Activated CD8-positive, alpha-beta T cell treated with anti-CD3 and anti-CD28 coated beads, Interleukin-2, amount 10 ng/mL, durations not matched to agents 7 days and 5 days (primary cell): ENCODE data around the gene PSENEN. TPM values are rescaled to one million over a fixed set of nuclear protein-coding genes. Genes with fewer than 3 reads are reported as not detected.
A peak's percentile ranks its signal among the peaks of the same experiment; 100 is the strongest.

Source experiments
- ATAC-seq: fragments of 150-1000 bp; cut with Tn5 transposase; one replicate; pipeline ENCODE4 v1.10.0; 2021; ENCODE audit warnings: moderate library complexity
- CTCF ChIA-PET: fragments of 350-600 bp; sonication (Branson Sonifier 250); formaldehyde crosslinking; loops from one replicate; lab custom pipeline; 2021; ENCODE audit warnings: antibody characterized with exemption; lab: Charles Lee
- POLR2A ChIA-PET: fragments of 350-600 bp; sonication (Branson Sonifier 250); formaldehyde crosslinking; loops from one replicate; lab custom pipeline; 2021; ENCODE audit warnings: antibody characterized with exemption; lab: Charles Lee
- DNase-seq: peaks from one replicate; pipeline ENCODE4 v3.0.0-alpha.2; 2020
- H3K27ac Mint-ChIP-seq: one replicate; pipeline ENCODE4 v1.8.0; 2021; ENCODE audit warnings: mild to moderate bottlenecking, mixed read lengths
- H3K27me3 Mint-ChIP-seq: one replicate; pipeline ENCODE4 v1.8.0; 2021; ENCODE audit warnings: low read depth, mixed read lengths
- H3K36me3 Mint-ChIP-seq: one replicate; pipeline ENCODE4 v1.8.0; 2021; ENCODE audit warnings: low read depth, mixed read lengths
- H3K4me1 Mint-ChIP-seq: one replicate; pipeline ENCODE4 v1.8.0; 2021; ENCODE audit warnings: low read depth, mixed read lengths
- H3K4me3 Mint-ChIP-seq: one replicate; pipeline ENCODE4 v1.8.0; 2021; ENCODE audit warnings: mild to moderate bottlenecking, mixed read lengths
- H3K9me3 Mint-ChIP-seq: one replicate; pipeline ENCODE4 v1.8.0; 2022; ENCODE audit warnings: mixed read lengths; ENCODE audit not compliant: insufficient read depth
- total RNA-seq, 2 experiments: library from RNA; stranded (reverse); gene quantifications; one replicate each; pipeline ENCODE4 v1.2.3, GENCODE V29; 2021

PSENEN gene
- total RNA-seq, 2 experiments from 2014 or later = 44.1 to 48.2 TPM

GRCh38 chr19:35786299-35787160 is 41.1 kb downstream of the PSENEN start:
- POLR2A ChIA-PET = interaction anchor here (0.6 to 0.8 kb wide), 2 partner anchors 14 to 41 kb away, joined by 3 read pairs; partner anchors contain the start of genes PSENEN and U2AF1L4
- Mint-ChIP-seq H3K9me3 (no peaks in the 10 kb centered on the region), H3K36me3 (peaks cover 11% of the 10 kb centered on the region), H3K4me3 (no peak overlapping the region), H3K27me3 (no peaks in the 10 kb centered on the region), H3K4me1 (no peaks in the 10 kb centered on the region), H3K27ac (no peak overlapping the region)
- CTCF ChIA-PET = no interaction called here
- ATAC-seq (no peak), DNase-seq (no peak)

- Mint-ChIP-seq H3K9me3 (no peaks in the 10 kb centered on the region), H3K27me3 (no peaks in the 10 kb centered on the region), H3K4me3 (no peak overlapping the region), H3K4me1 (no peaks in the 10 kb centered on the region), H3K36me3 (peaks cover 8% of the 10 kb centered on the region), H3K27ac (no peak overlapping the region)
- no peak for DNase-seq
- ChIA-PET CTCF (no interaction called here), POLR2A (no interaction called here)
- ATAC-seq = no peak
These were observed 41.9 kb downstream of the PSENEN start for GRCh38 chr19:35787227-35787799.

GRCh38 chr19:35788205-35788960 is 42.9 kb downstream of the PSENEN start:
- CTCF ChIA-PET = interaction anchor here (1.8 kb wide), 1 partner anchor 31 kb away, joined by 4 read pairs; no protein-coding TSS in a partner anchor
- POLR2A ChIA-PET = no interaction called here

GRCh38 chr19:35789195-35789977 is 43.9 kb downstream of the PSENEN start:
- Mint-ChIP-seq H3K4me1 (no peaks in the 10 kb centered on the region), H3K27ac (no peak overlapping the region), H3K36me3 (no peaks in the 10 kb centered on the region), H3K9me3 (no peaks in the 10 kb centered on the region), H3K27me3 (peaks cover 3% of the 10 kb centered on the region), H3K4me3 (no peak overlapping the region)
- ChIA-PET CTCF (interaction anchor here (1.8 kb wide), 1 partner anchor 30 kb away, joined by 4 read pairs; no protein-coding TSS in a partner anchor), POLR2A (no interaction called here)
- no peak for ATAC-seq
- DNase-seq = no peak

More at GRCh38 chr19:35788205-35788960, 42.9 kb downstream of the PSENEN start:
- Mint-ChIP-seq H3K27ac (no peak overlapping the region), H3K27me3 (peaks cover 3% of the 10 kb centered on the region), H3K36me3 (peaks cover under 1% of the 10 kb centered on the region), H3K4me1 (no peaks in the 10 kb centered on the region), H3K4me3 (no peak overlapping the region), H3K9me3 (no peaks in the 10 kb centered on the region)
- DNase-seq = no peak
- ATAC-seq = no peak

- no peak for DNase-seq
- CTCF ChIA-PET = interaction anchor here (1.0 to 1.8 kb wide), 2 partner anchors 29 to 141 kb away, joined by 4 read pairs; no protein-coding TSS in a partner anchor
- POLR2A ChIA-PET = no interaction called here
- no peaks in the 10 kb centered on the region for H3K9me3 Mint-ChIP-seq
- no peaks in the 10 kb centered on the region for H3K36me3 Mint-ChIP-seq
- no peaks in the 10 kb centered on the region for H3K4me1 Mint-ChIP-seq
- H3K27me3 Mint-ChIP-seq = peaks cover 3% of the 10 kb centered on the region
- ATAC-seq = no peak
- H3K4me3 Mint-ChIP-seq = no peak overlapping the region
- H3K27ac Mint-ChIP-seq = no peak overlapping the region
These were observed 44.8 kb downstream of the PSENEN start for GRCh38 chr19:35789978-35790944.

GRCh38 chr19:35790981-35791813 is 45.7 kb downstream of the PSENEN start:
- H3K27me3 Mint-ChIP-seq = peaks cover 8% of the 10 kb centered on the region
- no peak overlapping the region for H3K4me3 Mint-ChIP-seq
- peak; percentile 36 for DNase-seq
- ATAC-seq = peak; percentile 43
- no peaks in the 10 kb centered on the region for H3K36me3 Mint-ChIP-seq
- H3K9me3 Mint-ChIP-seq = no peaks in the 10 kb centered on the region
- POLR2A ChIA-PET = no interaction called here
- CTCF ChIA-PET = interaction anchor here (1.0 kb wide), 1 partner anchor 140 kb away, joined by 4 read pairs; no protein-coding TSS in a partner anchor
- no peaks in the 10 kb centered on the region for H3K4me1 Mint-ChIP-seq
- H3K27ac Mint-ChIP-seq = no peak overlapping the region

- Mint-ChIP-seq H3K4me1 (no peaks in the 10 kb centered on the region), H3K4me3 (no peak overlapping the region), H3K27ac (no peak overlapping the region), H3K27me3 (peaks cover 14% of the 10 kb centered on the region), H3K9me3 (no peaks in the 10 kb centered on the region), H3K36me3 (no peaks in the 10 kb centered on the region)
- POLR2A ChIA-PET = no interaction called here
- ATAC-seq (no peak), DNase-seq (no peak)
- CTCF ChIA-PET = no interaction called here
These were observed 46.4 kb downstream of the PSENEN start for GRCh38 chr19:35791814-35792279.

GRCh38 chr19:35792312-35792711 is 46.9 kb downstream of the PSENEN start:
- Mint-ChIP-seq H3K4me3 (no peak overlapping the region), H3K27me3 (peaks cover 18% of the 10 kb centered on the region), H3K36me3 (no peaks in the 10 kb centered on the region), H3K27ac (no peak overlapping the region), H3K9me3 (no peaks in the 10 kb centered on the region), H3K4me1 (no peaks in the 10 kb centered on the region)
- ChIA-PET CTCF (no interaction called here), POLR2A (no interaction called here)
- DNase-seq (no peak), ATAC-seq (no peak)

GRCh38 chr19:35792888-35793287 is 47.4 kb downstream of the PSENEN start:
- no peaks in the 10 kb centered on the region for H3K36me3 Mint-ChIP-seq
- no peaks in the 10 kb centered on the region for H3K9me3 Mint-ChIP-seq
- no peak overlapping the region for H3K27ac Mint-ChIP-seq
- H3K4me1 Mint-ChIP-seq = peaks cover 2% of the 10 kb centered on the region
- no peak for DNase-seq
- ChIA-PET POLR2A (no interaction called here), CTCF (no interaction called here)
- H3K4me3 Mint-ChIP-seq = no peak overlapping the region
- peaks cover 23% of the 10 kb centered on the region for H3K27me3 Mint-ChIP-seq
- no peak for ATAC-seq
